Measurements from ENCODE around the gene CACHD1.

The CACHD1 gene

GRCh38 chr1:64522740-64523139 is 52.8 kb downstream of the CACHD1 start:
- no peak for DNase-seq (ENCODE audit: extremely low read depth, low read depth)
- TF ChIP-seq, protein P1, sequence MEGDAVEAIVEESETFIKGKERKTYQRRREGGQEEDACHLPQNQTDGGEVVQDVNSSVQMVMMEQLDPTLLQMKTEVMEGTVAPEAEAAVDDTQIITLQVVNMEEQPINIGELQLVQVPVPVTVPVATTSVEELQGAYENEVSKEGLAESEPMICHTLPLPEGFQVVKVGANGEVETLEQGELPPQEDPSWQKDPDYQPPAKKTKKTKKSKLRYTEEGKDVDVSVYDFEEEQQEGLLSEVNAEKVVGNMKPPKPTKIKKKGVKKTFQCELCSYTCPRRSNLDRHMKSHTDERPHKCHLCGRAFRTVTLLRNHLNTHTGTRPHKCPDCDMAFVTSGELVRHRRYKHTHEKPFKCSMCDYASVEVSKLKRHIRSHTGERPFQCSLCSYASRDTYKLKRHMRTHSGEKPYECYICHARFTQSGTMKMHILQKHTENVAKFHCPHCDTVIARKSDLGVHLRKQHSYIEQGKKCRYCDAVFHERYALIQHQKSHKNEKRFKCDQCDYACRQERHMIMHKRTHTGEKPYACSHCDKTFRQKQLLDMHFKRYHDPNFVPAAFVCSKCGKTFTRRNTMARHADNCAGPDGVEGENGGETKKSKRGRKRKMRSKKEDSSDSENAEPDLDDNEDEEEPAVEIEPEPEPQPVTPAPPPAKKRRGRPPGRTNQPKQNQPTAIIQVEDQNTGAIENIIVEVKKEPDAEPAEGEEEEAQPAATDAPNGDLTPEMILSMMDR (IDR thresholded peaks at IDR 0.05; ENCODE audit: low read depth, low read length) = no peak

GRCh38 chr1:64523413-64524337 is 53.7 kb downstream of the CACHD1 start:
- no peak for DNase-seq (ENCODE audit: extremely low read depth, low read depth)
- TF ChIP-seq, protein P1 (IDR thresholded peaks at IDR 0.05; ENCODE audit: low read depth, low read length) = no peak

DNA sequence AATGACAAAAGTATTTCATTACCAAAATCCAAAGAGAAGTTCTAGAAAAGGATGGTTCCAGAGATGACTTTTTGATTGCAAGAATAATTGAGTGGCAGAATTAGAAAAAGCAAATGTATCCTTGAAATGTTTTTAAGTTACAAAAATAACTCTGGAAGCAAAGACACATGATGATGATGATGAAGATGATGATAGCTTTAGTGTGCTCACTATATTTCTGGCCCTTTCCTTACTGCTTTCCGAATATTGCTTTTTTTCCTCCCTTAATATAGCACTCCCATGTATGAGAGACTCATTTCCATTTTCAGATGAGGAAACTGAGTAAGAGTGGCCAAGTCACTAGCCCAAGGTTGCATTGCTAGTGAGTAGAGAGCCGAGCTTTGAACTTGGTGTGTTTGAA is 54.7 kb downstream of the CACHD1 start:
- TF ChIP-seq, protein P1 (IDR thresholded peaks at IDR 0.05; ENCODE audit: low read depth, low read length) = no peak
- no peak for DNase-seq (ENCODE audit: extremely low read depth, low read depth)

DNA sequence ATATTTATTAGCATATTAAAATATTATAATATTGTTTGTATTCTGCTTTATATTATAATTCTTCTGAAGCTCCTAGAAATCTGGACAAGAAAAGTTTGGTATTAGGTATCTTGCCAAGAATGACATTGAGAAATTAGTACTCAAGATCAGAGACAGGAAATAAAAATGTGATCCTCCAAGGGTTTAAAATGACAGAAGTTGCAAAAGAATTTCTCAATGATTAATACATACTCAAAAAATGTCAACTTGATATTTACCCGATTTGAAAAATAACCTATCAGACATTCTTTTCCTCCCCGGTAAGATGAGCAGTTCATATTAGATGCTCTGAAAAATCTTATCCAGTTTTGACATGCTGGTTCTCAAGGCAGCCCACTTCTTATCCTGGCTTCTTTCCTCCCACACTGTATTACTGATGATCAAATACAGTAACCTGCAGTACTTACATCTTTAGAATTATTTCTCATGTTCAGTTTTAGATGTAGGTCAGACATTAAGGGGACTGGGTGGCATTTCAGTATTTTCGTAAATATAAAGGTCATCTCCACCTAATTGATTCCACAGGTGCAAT is 55.3 kb downstream of the CACHD1 start:
- no peak for DNase-seq (ENCODE audit: extremely low read depth, low read depth)
- TF ChIP-seq, protein P1 (IDR thresholded peaks at IDR 0.05; ENCODE audit: low read depth, low read length) = no peak

GRCh38 chr1:64526312-64526711 is 56.4 kb downstream of the CACHD1 start:
- TF ChIP-seq, protein P1 (IDR thresholded peaks at IDR 0.05; ENCODE audit: low read depth, low read length) = no peak
- no peak for DNase-seq (ENCODE audit: extremely low read depth, low read depth)

- no peak for DNase-seq (ENCODE audit: extremely low read depth, low read depth)
- TF ChIP-seq, protein P1 (IDR thresholded peaks at IDR 0.05; ENCODE audit: low read depth, low read length) = no peak
Measured at GRCh38 chr1:64527165-64527564, 57.2 kb downstream of the CACHD1 start.

DNA sequence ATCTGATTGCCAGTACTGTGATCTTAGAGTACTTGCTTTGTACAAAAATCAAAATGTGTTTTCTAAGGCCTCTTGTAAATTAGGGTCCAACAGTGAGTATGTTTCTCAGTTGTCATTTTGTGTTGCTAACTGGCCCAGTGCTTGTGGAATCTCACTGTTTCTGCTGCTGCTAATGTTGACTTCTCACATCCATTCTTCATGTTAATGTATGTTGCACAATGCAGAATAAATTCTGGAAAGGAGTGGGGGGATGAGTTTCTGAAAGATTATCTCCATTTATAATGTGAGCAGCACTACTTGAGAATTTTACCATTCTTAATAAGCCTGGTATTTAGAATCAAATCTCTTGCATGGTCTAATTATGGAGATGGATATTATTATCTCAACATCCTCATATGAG is 57.9 kb downstream of the CACHD1 start:
- TF ChIP-seq, protein P1 (IDR thresholded peaks at IDR 0.05; ENCODE audit: low read depth, low read length) = no peak
- no peak for DNase-seq (ENCODE audit: extremely low read depth, low read depth)

All from AG09319 (cell line).